Measurements from ENCODE around the gene ARHGAP22.

ARHGAP22 gene

GRCh38 chr10:48501787-48502771, 102.8 kb downstream of the ARHGAP22 start:
- no peak for TF ChIP-seq CTCF (IDR thresholded peaks at IDR 0.05; ENCODE audit: low read depth, low read length)
- H3K4me3 ChIP-seq (replicated peaks in 1 of 2; ENCODE audit: low read depth in 2 of 2, low read length in 2 of 2) = no peak overlapping the region
- no peak for DNase-seq (ENCODE audit: low read depth in 2 of 2)

GRCh38 chr10:48501226-48501625, 103.6 kb downstream of the ARHGAP22 start:
- TF ChIP-seq CTCF (IDR thresholded peaks at IDR 0.05; ENCODE audit: low read depth, low read length) = no peak
- no peak overlapping the region for H3K4me3 ChIP-seq (replicated peaks in 1 of 2; ENCODE audit: low read depth in 2 of 2, low read length in 2 of 2)
- no peak for DNase-seq (ENCODE audit: low read depth in 2 of 2)

DNA sequence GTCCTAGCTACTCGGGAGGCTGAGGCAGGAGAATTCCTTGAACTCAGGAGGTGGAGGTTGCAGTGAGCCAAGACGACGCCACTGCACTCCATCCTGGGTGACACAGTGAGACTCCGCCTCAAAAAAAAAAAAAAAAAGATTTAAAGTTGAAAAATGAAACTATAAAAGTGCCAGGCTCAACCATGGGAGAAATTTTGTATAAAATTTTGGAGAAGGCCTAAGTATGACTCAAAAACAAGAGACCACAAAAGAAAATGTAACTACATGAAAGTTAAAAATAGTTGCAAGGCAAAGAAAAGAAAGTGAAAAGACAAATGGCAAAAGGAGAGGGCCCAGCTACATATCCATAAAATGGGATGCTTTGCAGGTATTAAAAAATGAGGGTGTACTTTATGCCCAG, 104.1 kb downstream of the ARHGAP22 start:
- H3K4me3 ChIP-seq (replicated peaks in 1 of 2; ENCODE audit: low read depth in 2 of 2, low read length in 2 of 2) = no peak overlapping the region
- DNase-seq (ENCODE audit: low read depth in 2 of 2) = no peak
- TF ChIP-seq CTCF (IDR thresholded peaks at IDR 0.05; ENCODE audit: low read depth, low read length) = no peak

DNA sequence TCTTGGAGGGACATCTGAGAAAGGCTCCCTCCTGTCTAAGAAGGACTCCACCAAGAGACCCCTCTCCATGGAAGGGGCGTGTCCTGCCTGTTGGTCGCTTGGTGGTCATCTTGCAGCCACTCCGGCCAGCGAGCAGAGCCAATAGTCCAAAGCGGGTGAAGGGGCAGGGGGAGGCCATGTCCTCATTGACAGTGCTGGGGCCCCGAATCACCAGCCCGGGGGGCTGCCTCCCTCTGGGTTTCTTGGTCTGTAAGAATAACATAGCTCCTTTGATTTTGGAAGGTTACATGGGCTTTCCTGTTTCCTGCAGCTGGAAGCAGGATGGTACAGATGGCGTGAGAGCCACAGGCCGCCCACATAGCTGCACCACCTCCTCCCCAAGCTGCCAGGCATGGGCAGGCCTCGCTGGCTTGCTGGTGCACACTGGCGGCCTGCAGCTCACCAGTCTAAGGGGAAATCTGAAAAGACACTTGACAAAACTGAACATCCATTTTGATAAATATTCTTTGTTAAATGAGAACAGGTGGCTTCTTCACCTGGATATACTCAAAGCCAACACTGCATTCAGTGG, 105.8 kb downstream of the ARHGAP22 start:
- no peak for TF ChIP-seq CTCF (IDR thresholded peaks at IDR 0.05; ENCODE audit: low read depth, low read length)
- H3K4me3 ChIP-seq (replicated peaks in 1 of 2; ENCODE audit: low read depth in 2 of 2, low read length in 2 of 2) = no peak overlapping the region
- no peak for DNase-seq (ENCODE audit: low read depth in 2 of 2)

- no peak for TF ChIP-seq CTCF (IDR thresholded peaks at IDR 0.05; ENCODE audit: low read depth, low read length)
- no peak overlapping the region for H3K4me3 ChIP-seq (replicated peaks in 1 of 2; ENCODE audit: low read depth in 2 of 2, low read length in 2 of 2)
- no peak for DNase-seq (ENCODE audit: low read depth in 2 of 2)
Measured at GRCh38 chr10:48497780-48498770, 106.8 kb downstream of the ARHGAP22 start.
